ENCODE results near the gene TRIM66.

TRIM66 gene

GRCh38 chr11:8617063-8617462 lies 65.4 kb downstream of the TRIM66 start:
- no peak for DNase-seq (ENCODE audit: extremely low read depth, low read depth)
- no peak for TF ChIP-seq CTCF (IDR thresholded peaks at IDR 0.05; ENCODE audit: low read depth, low read length, missing control alignments)
- no peak overlapping the region for H3K4me3 ChIP-seq (replicated peaks; ENCODE audit: low read depth, low read length)

- no peak for DNase-seq (ENCODE audit: extremely low read depth, low read depth)
- TF ChIP-seq CTCF (IDR thresholded peaks at IDR 0.05; ENCODE audit: low read depth, low read length, missing control alignments), result no peak
- H3K4me3 ChIP-seq (replicated peaks; ENCODE audit: low read depth, low read length), result no peak overlapping the region
These were observed 67.0 kb downstream of the TRIM66 start for GRCh38 chr11:8615291-8616032.

GRCh38 chr11:8614497-8614896 lies 68.0 kb downstream of the TRIM66 start:
- no peak for TF ChIP-seq CTCF (IDR thresholded peaks at IDR 0.05; ENCODE audit: low read depth, low read length, missing control alignments)
- H3K4me3 ChIP-seq (replicated peaks; ENCODE audit: low read depth, low read length), result no peak overlapping the region

GRCh38 chr11:8613036-8613435 lies 69.4 kb downstream of the TRIM66 start:
- no peak for TF ChIP-seq CTCF (IDR thresholded peaks at IDR 0.05; ENCODE audit: low read depth, low read length, missing control alignments)
- DNase-seq (ENCODE audit: extremely low read depth, low read depth), result no peak
- no peak overlapping the region for H3K4me3 ChIP-seq (replicated peaks; ENCODE audit: low read depth, low read length)

More at GRCh38 chr11:8614497-8614896, 68.0 kb downstream of the TRIM66 start:
- no peak for DNase-seq (ENCODE audit: extremely low read depth, low read depth)

GRCh38 chr11:8612522-8612921 lies 69.9 kb downstream of the TRIM66 start:
- H3K4me3 ChIP-seq (replicated peaks; ENCODE audit: low read depth, low read length), result no peak overlapping the region
- no peak for TF ChIP-seq CTCF (IDR thresholded peaks at IDR 0.05; ENCODE audit: low read depth, low read length, missing control alignments)
- DNase-seq (ENCODE audit: extremely low read depth, low read depth), result no peak

- TF ChIP-seq CTCF (IDR thresholded peaks at IDR 0.05; ENCODE audit: low read depth, low read length, missing control alignments), result no peak
- H3K4me3 ChIP-seq (replicated peaks; ENCODE audit: low read depth, low read length), result no peak overlapping the region
- no peak for DNase-seq (ENCODE audit: extremely low read depth, low read depth)
These were observed 71.8 kb downstream of the TRIM66 start for GRCh38 chr11:8610532-8611116.
